Putamen (tissue), 1 donor: Measurements from ENCODE around the gene ARID5B.

Experiments used
- DNase-seq: peaks from one replicate; pipeline ENCODE4 v3.0.0-alpha.2; 2016; ENCODE audit warnings: low spot score

ARID5B gene

GRCh38 chr10:61941202-61941681 is 39.7 kb downstream of the ARID5B start:
- no peak for DNase-seq

DNA sequence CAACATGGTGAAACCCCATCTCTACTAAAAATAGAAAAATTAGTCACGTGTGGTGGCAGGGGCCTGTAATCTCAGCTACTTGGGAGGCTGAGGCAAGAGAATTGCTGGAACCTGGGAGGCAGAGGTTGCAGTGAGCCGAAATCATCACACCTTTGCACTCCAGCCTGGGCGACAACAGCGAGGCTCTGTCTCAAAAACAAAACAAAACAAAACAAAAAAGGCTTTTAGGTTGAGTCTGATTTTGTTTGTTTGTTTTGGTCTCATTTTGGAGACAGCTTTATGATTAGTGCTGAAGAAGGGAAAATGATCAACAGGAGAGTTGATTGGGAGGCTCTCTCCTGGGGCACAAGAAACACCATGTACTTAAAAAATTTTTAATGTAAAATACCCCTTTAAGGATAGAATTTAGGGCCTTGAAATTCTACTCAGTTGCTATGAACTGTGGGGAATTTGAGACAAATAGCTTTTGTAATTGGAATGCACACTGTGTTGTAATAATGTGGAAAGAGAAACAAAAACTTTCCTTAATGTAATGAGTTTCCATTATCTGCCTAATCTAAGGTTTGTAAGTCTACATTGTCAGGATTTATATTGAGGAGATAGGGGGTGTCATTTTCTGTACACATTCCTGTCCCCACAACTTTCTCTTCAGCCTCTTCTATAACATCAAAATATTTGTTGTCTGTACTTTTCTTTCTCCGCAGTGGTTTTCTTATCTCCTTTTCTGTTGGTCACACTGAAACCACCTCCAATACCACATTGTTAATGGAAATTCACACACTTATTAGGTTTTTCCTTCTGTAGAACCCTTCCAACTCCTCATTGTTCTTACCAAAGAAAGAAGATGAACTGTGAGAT is 41.3 kb downstream of the ARID5B start:
- DNase-seq = no peak

DNA sequence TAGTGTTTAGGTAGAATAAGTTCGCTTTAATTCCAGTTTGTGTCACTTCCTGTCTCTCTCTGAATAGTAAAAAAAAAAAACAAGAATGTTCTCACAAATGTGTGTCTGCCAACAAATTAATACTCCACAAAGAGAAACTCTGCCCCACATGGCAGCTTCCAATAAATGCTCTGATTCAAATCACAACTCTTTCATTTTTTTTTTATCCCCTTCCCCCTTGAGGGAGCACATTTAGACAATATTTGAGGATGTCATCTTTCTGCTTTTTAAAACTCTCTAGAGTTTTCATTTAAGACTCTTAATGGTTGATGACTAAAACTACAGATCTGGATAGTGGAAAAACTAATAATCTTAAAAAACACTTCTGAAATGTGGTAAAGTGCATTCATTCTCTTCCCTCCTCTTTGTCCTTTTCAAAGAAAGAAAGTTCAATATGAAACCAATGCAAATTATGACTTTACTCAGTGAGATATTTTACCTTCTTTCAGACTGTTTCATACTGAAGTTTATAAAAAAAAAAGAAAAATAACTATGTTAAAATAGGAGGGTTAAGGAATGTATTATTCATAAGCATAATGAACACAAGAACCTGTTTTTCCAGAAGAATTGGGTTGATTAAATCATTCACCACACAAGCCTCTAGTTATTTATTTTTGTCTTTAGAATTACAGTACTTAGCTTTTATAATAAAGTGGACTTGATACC is 42.3 kb downstream of the ARID5B start:
- DNase-seq = peak; percentile 32

DNA sequence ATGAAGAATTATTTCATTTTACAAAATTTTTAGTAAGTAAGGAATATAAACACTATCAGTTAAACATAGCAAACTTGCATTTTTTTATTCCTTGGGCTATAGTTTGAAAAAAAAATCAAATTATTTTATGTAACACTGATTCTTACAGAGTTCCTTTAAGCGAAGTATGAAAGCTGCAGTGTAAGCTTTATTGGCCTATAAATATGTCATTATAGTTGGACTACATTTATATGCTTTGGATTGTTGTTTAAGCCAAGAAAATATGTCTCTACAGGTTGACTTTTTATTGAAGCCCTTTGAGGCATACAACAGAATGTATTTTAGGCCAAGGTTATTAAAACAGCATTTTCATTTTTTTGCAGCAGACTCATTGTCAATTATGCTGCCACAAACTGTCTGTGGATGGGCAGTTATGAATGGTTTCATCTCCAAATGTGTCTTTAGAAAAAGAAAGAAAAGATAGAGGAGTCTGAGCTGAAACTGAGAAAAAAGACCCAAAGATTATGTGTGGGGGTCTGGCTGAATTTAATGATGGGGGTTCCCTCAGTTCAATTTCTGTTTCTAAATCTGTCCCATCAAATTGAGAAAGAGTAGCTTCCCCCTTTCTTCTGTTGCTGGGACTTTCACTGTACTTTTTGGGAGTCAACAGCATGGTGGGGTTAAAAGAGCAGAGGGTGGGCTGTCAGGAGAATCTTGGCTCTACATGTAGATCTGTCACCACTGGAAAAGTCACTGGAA is 43.1 kb downstream of the ARID5B start:
- no peak for DNase-seq

GRCh38 chr10:61949687-61950086 is 48.2 kb downstream of the ARID5B start:
- DNase-seq = no peak

- DNase-seq = no peak
Observed at GRCh38 chr10:61950449-61951143, 49.1 kb downstream of the ARID5B start.

GRCh38 chr10:61951144-61951483 is 49.6 kb downstream of the ARID5B start:
- no peak for DNase-seq

GRCh38 chr10:61952028-61952674 is 50.7 kb downstream of the ARID5B start:
- no peak for DNase-seq

GRCh38 chr10:61953183-61953582 is 51.7 kb downstream of the ARID5B start:
- no peak for DNase-seq

DNA sequence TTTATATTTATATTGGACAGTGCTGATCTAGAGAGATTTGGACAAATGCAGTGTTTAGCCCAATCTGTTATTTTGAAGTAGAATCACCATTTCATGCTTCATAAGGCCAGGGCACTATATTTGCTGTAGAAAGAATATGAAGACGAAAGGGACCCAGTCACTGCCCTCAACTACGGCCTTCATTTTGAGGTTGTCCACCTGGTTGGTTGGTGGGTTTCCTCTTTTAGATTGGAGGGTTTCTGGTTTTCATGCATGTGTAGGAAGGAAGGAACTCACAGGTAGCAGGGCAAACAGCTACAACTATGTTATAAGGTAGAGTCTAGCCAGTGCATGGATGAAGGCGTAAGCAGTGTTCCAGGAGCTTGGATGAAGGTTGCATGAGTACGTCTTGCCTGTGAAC is 56.3 kb downstream of the ARID5B start:
- no peak for DNase-seq

DNA sequence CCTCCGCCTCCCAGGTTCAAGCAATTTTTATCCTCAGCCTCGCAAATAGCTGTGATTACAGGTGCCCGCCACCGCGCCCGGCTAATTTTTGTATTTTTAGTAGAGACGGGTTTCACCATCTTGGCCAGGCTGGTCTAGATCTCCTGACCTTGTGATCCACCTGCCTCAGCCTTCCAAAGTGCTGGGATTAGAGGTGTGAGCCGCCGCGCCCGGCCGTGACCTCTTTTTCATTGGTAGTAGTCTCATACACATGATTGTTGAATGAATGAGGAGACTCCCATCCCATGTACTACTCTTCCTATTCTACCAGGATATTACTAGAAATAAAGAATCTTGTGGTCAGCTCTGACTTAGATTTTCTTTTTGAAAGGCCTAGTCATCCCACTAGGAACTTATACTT is 56.8 kb downstream of the ARID5B start:
- DNase-seq = no peak

GRCh38 chr10:61958805-61959204 is 57.3 kb downstream of the ARID5B start:
- no peak for DNase-seq

DNA sequence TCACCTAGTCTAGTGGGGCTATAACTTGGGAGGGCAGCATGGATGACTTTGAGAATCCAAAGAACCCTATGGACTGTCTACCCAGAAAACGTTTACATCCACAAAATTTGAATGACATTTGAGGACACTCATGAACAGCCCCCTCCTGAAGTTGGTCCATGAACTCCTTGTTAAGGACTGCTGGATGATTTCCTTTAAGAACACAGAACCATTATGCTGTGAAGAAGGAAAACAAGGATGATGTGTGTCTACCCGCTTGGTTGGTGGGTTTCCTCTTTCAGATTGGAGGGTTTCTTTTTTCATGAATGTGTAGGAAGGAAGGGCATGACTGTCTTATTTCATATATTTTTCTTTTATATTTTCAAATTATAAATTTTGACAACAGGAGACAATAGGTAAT is 58.3 kb downstream of the ARID5B start:
- DNase-seq = no peak

- no peak for DNase-seq
Observed at GRCh38 chr10:61960396-61961120, 59.1 kb downstream of the ARID5B start.

DNA sequence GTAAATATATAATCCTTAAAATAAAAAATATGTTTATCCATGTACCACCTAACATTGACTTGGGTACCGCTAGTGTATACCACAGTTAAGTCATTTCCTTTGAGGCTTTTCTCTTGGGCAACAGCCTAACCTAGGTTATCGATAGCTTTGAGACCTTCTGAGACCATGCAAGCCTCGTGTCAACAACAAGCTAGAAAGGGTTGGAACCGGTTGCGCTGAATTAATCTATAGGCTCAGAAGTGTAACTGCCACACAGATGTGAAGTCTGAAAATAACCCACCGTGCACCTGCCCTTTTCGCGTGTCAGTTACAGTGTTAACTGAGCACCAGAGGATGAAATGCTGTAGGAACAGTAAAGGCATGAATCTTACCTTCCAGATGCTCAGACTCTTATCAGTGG is 59.8 kb downstream of the ARID5B start:
- DNase-seq = no peak

GRCh38 chr10:61962971-61963370 is 61.5 kb downstream of the ARID5B start:
- DNase-seq = no peak

DNA sequence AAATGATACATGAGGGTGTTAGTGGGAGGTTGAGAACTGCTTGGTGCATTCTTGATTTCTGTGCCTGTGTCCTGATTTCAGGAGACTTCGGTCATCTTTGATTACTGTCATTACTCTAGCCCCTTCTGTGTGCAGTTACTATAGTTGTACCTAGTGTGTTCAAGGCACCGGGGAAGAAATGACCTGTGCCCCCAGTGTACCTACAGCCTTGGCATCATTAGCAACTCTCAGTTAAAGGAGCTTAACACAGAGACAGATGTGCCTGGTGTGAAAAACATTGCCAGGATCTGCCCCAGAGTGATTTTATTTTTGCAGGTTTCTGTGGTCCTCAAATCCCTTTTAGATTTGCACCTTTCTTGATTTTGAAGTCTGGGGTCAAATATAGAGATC is 62.2 kb downstream of the ARID5B start:
- DNase-seq = no peak

DNA sequence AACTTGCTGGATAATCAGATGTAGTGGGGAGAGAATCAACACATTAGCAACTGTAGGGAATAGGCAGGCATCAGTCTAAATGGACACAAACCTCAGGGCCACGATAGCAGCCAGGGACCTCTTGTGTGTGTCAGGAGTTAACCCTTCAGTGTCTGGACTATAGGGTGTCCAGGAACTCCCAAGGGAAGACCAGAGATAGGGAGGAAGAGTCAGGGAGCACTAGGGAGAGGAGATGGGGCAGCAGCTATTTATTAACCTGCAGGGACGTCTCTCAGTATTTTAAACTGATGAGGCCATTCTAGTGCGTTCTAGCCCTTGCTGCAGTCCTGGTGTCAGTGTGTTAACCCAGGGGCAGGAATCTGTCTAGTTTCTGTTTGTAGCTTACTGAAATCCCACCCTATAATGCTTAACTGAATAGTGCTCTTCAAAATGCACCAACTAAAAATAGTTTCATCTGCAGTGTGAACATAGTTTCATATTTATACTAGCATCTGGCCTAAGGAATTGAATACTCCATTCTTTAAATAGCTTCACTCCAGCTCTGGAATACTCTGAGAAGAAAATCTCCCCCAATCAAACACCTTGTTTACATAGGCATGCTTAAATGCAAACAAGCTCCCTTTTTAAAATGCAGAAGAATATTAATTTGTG is 62.7 kb downstream of the ARID5B start:
- no peak for DNase-seq

DNA sequence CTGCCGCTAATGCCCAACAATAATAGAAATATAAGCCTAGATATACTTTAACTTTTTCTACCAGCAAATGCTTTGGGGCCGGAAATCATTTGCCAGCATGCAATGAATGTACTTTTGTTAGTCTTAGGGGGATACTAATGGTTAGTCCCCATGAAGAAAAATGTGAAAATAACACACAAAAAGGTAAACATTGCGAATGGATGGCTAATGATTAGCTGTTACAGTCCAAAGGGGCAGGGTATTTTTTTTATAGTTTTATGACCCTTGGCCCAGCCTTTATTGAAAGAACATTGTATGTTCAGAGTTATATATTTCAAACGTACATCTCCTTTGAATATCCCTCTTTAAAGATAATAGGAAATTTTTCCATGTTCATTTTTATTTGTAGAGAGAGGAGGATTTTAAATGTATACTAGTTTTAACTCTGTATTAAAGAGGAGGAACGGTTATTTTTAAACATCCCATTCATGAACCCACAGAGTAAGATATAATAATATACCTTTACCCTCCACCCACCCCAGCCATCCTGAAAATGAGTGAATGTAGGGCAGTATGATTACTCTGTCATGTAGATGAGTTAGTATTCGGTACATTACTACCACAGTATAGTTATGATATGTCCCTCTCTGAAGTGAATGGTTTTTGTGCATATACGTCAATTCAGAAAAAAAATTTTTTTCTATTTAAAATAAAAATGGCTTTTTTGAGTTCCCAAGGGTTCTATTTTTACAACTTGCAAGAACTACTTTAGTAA is 63.6 kb downstream of the ARID5B start:
- no peak for DNase-seq
